ENCODE results near the gene PTPRCAP. TPM values are rescaled to one million over a fixed set of nuclear protein-coding genes. Genes with fewer than 3 reads are reported as not detected.

Gene PTPRCAP
- polyA plus RNA-seq, 1 donor from 2014 or later: 3.4 TPM

- TF ChIP-seq, protein P1, sequence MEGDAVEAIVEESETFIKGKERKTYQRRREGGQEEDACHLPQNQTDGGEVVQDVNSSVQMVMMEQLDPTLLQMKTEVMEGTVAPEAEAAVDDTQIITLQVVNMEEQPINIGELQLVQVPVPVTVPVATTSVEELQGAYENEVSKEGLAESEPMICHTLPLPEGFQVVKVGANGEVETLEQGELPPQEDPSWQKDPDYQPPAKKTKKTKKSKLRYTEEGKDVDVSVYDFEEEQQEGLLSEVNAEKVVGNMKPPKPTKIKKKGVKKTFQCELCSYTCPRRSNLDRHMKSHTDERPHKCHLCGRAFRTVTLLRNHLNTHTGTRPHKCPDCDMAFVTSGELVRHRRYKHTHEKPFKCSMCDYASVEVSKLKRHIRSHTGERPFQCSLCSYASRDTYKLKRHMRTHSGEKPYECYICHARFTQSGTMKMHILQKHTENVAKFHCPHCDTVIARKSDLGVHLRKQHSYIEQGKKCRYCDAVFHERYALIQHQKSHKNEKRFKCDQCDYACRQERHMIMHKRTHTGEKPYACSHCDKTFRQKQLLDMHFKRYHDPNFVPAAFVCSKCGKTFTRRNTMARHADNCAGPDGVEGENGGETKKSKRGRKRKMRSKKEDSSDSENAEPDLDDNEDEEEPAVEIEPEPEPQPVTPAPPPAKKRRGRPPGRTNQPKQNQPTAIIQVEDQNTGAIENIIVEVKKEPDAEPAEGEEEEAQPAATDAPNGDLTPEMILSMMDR (IDR thresholded peaks at IDR 0.05; ENCODE audit: poor library complexity, severe bottlenecking): no peak
- TF ChIP-seq POLR2AphosphoS5 (IDR thresholded peaks at IDR 0.05): no peak
Measured at GRCh38 chr11:67416416-67417335, 20.8 kb downstream of the PTPRCAP start (continued).

DNA sequence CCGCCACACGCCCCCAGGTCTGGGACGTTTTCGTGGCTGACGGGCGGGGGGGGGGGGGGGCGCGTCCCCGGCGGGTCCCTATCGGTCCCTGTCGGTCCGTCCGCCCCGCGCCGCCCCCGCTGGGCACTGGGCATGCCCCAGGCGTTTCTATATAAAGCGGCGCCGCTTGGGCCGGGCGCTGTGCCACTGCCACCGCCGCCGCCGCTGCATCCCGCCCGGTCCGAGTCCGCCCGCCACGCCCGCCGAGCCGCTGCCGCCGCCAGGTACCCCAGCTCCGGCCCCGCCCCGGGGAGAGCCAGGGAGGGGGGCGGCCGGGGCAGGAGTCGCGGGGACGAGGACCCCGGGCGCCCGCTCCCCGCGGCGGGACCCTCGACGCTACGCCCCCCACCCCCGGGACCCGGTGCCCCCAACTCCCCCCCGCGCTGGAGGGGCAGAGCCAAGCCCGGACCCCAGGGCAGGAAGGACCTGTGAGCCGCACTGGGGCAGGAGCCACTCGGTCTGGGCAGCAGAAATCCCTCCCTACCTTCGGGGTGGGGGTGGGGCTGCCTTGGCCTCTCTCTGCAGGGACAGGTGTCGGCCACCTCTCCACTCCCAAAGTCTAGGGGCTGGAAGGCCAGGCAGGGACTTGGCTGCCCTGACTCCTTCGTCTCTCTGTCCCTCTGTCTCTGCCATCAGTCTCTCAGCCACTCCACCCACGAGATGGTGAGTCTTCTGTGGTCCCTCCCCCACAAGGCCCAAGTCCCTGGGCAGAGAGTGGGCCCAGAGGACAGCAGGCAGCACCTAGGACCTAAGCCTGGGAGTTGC is 21.8 kb downstream of the PTPRCAP start, which contains the start of gene CARNS1:
Gene CARNS1, plus strand, starts transcription at position 178 of the 804 bp plus-strand sequence. Its CDS starts 522 bp downstream, at position 700.
- no peaks in the 10 kb centered on the region for H3K9me2 ChIP-seq (ENCODE audit: insufficient read depth, low read length)
- no peak within 1 kb of the TSS for H3K9ac ChIP-seq (ENCODE audit: low read length)
- no peak within 1 kb of the TSS for H3K4me2 ChIP-seq (ENCODE audit: low read length)
- H4K20me1 ChIP-seq (ENCODE audit: insufficient read depth): no peaks in the 10 kb centered on the region
- H3F3A ChIP-seq (ENCODE audit: insufficient read depth, low read length, poor library complexity, severe bottlenecking): no peaks in the 10 kb centered on the region
- no peaks in the 10 kb centered on the region for H3K79me2 ChIP-seq (replicated peaks; ENCODE audit: insufficient read depth, low read length)
- H3K4me3 ChIP-seq (ENCODE audit: low read length): no peak within 1 kb of the TSS
- no peaks in the 10 kb centered on the region for H3K36me3 ChIP-seq (ENCODE audit: insufficient read depth, low read length)
- H3K27ac ChIP-seq (ENCODE audit: low read length): no peak within 1 kb of the TSS
- H3K9me3 ChIP-seq (ENCODE audit: low read length): no peaks in the 10 kb centered on the region
- TF ChIP-seq MXI1 (conservative IDR thresholded peaks at IDR 0.05; ENCODE audit: poor library complexity, severe bottlenecking) (no peak), RAD21 (conservative IDR thresholded peaks at IDR 0.05) (no peak)
- peaks cover 23% of the 10 kb centered on the region for H3K27me3 ChIP-seq (ENCODE audit: insufficient read depth, low read depth, low read length)
- no peak within 1 kb of the TSS for H2AFZ ChIP-seq (ENCODE audit: low read depth, low read length)

DNA sequence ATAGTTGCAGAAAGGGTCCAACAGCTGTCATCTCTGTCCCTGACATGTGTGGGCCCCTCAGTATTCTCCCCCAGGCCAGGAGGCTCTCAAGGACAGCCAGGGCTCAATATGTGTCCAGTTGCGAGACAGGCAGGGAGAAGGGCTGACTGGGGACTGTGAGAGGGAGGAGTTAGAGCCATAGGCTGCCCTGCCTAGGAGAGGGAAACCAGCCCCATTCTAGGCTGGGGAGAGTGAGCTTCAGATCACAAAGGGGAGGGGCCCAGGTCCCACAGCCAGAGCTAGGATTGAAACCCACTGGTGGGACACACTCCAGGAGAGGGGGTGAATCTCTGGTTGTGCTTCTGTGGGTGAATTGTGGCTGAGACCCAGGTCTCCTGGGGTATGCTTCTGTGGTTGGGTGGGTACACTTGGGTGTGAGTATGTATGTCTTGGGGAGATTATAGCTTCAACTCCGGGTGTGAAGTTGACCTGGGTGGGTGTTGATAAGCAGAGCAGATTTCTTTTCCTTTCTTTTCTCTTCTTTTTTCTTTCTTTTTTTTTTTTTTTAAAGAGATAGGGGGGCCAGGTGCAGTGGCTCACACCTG is 24.1 kb downstream of the PTPRCAP start:
- H3K79me2 ChIP-seq (replicated peaks; ENCODE audit: insufficient read depth, low read length): no peaks in the 10 kb centered on the region
- no peak overlapping the region for H3K9ac ChIP-seq (ENCODE audit: low read length)
- H3K9me3 ChIP-seq (ENCODE audit: low read length): no peaks in the 10 kb centered on the region
- H3K9me2 ChIP-seq (ENCODE audit: insufficient read depth, low read length): no peaks in the 10 kb centered on the region
- TF ChIP-seq EZH2 (IDR thresholded peaks at IDR 0.05; ENCODE audit: borderline replicate concordance, insufficient read depth, low read length, poor library complexity, severe bottlenecking): no peak
- TF ChIP-seq, protein P1 (IDR thresholded peaks at IDR 0.05; ENCODE audit: poor library complexity, severe bottlenecking): no peak
- no peak for TF ChIP-seq MXI1 (conservative IDR thresholded peaks at IDR 0.05; ENCODE audit: poor library complexity, severe bottlenecking)
- no peak for TF ChIP-seq EP300 (conservative IDR thresholded peaks at IDR 0.05; ENCODE audit: poor library complexity, severe bottlenecking)
- H2AFZ ChIP-seq (ENCODE audit: low read depth, low read length): no peak overlapping the region
- no peak overlapping the region for H3K4me3 ChIP-seq (ENCODE audit: low read length)
- no peak overlapping the region for H3K27ac ChIP-seq (ENCODE audit: low read length)
- no peaks in the 10 kb centered on the region for H3K36me3 ChIP-seq (ENCODE audit: insufficient read depth, low read length)
- H3F3A ChIP-seq (ENCODE audit: insufficient read depth, low read length, poor library complexity, severe bottlenecking): no peaks in the 10 kb centered on the region
- no peaks in the 10 kb centered on the region for H4K20me1 ChIP-seq (ENCODE audit: insufficient read depth)
- H3K4me2 ChIP-seq (ENCODE audit: low read length): no peak overlapping the region
- H3K27me3 ChIP-seq (ENCODE audit: insufficient read depth, low read depth, low read length): peaks cover 23% of the 10 kb centered on the region

All from neural cell (in vitro differentiated cells).